HG02840 (cell line): ENCODE data around the gene NOSTRIN.

Experiments used
- ATAC-seq: cut with Tn5 transposase; IDR thresholded peaks from one replicate; pipeline ENCODE4 v1.9.1; 2021; ENCODE audit warnings: mild to moderate bottlenecking, moderate library complexity, moderate number of reproducible peaks; ENCODE audit not compliant: unreplicated experiment, low FRiP score

NOSTRIN gene

DNA sequence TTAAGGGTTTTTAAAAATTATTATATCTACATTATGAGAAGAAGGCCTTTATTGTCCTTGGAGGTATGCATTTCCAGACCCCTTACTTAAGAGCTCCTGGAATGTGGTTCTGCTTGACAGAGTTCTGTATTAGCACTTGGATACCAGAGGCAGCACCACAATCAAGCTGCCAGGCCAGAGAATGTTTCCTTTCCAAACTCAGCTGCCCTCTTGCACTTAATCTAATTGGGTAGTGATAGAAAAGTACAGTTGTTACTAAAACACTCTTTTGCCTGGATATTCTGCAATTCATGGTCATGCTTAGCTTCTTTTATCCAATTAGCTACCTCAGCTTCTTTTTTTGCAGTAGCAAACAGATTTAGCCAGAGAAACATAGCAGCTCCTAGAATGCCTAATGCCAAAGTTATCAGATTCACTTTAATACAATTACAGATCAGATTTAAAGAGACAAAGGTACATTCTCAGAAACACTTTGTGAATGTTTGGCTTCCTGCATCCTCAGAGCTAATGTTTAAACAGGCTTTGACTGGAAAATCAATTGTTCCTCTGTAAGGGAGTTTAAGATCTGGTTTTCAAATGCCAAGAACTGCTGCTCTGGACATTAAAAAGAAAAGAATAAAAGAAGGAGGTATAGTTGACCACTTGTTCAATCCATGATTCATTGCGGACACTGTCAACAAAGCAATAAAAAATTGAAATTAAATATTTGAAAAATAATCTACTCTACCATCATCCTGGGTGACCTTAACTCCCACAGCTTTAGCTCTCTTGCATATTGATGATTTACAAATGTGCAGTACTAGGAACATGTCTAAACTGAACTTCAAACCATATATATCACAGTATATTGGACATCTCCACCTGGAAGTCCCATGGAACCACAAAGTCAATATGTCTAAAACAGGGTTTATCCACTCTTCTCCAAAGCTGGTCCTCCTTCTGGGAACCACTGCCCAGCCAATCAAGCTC is 12.8 kb downstream of the NOSTRIN start:
- no peak for ATAC-seq

DNA sequence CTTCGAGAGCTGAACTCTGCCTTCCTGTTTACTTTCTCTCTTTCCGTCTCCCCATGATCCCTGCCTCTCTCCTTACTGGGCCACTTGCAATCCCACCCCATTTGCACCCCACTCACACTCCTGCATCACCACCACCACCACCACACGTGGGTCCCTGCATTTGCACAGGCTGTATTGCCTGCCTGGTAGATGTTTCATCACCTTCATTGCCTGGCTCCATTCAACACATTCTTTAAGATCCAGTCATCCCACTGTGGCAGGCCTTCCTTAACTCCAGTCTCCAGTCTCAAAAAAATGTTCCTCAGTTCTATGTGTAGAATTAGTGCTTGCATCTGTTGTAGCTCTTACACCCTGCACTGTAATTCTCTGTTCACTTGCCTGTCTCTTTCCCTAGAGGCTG is 13.9 kb downstream of the NOSTRIN start:
- no peak for ATAC-seq

DNA sequence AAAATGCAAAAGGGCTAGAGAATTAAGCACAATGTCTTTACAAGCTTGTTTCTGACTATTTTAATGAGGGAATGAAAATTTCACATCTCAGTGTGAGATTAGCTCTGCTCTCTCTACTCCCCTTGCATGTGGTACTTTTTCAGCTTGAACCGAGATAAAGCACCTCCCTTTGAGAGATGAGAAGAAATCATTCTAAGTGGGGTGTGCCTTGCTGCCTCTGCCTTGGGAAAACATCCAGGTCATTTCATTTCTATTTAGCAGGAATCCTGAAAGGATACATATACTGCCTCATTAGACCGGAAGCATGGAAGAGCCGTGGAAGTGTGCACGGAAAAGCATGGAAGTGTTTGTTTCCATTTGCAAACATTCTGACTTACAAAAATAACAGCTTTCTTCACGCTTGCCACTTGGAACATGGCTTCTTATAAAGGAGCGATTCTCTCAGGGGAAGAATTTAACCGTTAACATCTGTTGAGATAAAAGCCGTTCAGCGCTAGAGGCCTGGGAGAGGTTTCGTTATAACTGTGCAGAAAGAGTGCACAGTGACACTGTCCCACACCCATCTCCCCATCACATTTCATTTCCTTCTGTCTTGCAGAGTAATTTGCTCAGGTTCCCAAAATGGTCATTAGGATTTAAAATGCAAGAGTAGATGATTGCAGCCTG is 16.7 kb downstream of the NOSTRIN start:
- no peak for ATAC-seq

DNA sequence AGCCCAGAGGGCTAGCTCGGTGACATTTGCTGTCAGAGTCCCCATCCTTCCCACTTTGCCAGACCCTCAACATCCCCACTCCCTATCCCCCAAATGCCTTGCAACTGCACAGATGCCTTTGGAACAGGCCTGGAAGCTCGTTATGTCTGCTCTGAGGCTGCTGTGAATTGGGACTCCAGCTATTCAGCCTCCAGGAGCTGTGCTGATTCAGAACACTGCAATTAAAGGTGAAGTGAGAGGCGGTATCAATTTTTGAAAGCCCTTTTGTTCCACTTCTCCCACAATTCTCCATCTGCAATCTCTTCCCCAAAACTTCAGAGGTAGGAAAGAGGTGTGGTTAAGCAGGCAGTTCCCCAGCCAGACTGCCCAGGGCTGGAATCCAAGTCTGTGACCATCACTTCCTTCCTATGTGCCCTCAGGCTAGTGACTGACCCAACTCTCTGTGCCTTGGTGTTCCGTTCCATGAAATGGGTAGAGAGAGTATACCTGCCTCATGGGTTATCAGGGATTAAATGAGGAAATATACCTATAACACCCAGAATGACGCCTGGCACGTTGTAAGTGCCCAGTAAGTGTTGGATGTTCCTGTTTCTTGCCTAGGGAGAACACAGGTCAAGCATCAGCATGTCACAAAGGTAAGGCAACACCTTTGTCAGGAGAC is 17.5 kb downstream of the NOSTRIN start:
- no peak for ATAC-seq

DNA sequence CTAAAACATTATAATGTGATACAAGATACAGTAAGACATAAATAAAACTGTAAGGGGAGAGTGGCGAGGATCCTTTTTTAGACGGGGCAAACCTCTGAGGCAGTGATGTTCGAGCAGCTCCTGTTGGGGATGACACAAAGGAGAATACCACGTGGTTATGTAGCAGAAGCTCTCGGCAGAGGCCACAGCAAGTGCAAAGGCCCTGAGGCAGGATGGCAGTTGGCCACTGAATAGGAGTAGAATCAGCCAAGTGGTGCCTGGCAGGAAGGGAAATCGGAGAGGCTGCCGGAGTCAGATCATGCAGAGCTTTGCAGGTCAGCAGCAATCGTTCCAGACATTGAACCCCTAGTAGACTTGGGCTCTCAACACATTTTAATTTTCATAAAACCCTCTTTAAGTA is 19.1 kb downstream of the NOSTRIN start:
- ATAC-seq, result no peak

DNA sequence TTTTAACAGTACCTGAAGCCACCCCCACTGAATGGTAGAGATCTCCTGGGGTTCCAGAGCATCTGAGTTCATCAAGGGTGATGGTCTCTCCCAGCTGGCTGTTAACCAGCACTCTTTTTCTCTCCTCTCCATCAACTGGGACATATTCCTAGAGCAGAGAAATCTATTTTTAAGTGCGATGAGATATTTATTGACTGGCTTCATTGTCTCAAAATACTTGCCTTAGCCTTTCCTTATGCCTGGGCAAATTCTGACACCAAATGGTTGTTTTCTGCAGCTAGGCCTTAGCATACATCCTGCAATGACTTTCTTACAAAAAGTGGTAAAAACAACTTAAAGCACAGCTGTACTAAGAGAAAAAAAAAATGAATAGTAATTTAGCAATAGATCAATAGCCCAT is 19.6 kb downstream of the NOSTRIN start:
- ATAC-seq, result no peak

DNA sequence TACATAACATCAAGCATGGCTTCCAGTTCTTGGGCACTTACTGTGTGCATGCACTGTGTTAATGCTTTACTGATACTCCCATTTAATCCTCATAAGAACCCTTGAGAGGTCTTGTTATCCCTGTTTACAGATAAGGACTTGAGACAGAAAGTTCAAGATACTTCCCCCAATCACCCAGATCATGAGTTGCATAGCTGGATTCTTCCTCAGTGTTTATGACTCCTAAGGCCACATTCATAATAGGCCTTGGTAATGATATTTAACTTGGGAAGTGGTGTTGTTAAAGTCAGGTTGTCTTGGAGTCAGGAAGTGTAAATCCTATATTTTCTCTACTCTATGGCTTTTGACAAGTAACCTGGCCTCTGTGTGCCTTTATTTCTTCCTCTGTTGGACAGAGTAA is 22.7 kb downstream of the NOSTRIN start:
- ATAC-seq, result no peak

DNA sequence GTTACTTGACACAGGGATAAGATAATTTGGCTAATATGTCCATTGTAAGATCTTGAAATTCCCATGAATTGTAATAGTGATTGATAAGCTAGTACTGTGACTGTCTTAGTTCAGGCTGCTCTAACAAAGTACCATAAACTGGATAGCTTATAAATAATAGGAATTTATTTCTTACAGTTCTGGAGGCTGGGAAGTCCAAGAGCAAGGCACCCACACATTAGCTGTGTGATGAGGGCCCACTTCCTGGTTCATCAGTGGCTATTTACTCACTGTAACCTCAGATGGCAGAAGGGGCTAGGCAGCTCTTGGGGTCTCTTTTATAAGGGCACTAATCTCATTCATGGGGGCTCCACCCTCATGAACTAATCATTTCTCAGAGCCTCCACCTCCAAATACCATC is 28.5 kb downstream of the NOSTRIN start:
- ATAC-seq, result no peak

DNA sequence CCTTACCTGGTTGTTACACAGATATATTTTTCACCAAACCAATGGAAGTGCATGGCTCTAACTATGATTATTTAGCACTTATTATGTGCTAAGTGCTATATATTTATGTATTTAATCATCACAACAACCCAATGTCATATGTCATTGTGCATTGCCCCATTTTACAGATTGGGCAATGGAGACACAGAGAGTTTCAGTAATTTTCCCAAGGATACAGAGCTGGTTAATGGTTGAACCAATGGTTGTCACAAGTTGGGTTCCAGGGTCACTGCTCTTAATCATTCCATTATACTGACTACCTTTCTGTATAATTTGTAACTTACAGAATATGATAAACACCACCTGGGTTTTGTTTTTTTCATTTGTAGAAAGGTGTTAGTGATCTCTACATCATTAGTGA is 29.2 kb downstream of the NOSTRIN start:
- no peak for ATAC-seq

DNA sequence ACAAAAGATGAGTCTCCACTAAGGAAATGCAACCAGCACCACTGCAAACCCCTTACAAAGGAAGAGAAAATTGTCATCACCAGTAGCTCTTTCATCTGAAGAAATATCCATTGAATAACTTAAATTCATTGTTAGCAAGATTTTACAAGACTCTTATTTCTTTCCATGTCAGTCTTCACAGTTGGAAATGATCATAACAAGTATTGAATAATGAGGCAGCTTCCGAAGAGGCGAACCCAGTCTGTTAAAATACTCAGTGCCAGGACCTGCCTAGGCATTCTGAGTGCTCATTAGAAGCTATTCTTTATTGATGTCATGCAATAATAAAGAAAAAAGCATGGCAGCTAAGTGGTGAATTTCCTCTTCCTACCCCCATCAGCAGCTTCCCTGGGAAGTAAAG is 33.5 kb downstream of the NOSTRIN start:
- no peak for ATAC-seq

DNA sequence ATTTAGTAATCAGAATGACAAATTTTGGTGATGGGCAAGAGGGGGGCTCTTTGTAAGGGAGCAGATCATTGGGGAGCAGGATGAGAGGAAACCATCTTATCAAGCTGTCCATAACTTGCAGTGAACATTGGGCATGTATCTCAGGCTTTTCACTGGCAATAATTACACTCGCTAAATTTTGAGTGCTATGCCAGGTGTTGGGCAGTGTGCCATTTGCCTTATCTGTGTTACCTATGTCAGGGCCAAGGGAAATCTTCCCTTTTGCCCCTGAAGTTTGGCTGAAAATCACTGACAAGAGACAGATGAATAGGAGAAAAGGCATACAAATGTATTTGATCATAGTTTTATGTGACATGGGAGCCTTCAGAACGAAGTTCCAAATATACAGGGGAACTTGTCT is 39.0 kb downstream of the NOSTRIN start:
- ATAC-seq, result no peak

DNA sequence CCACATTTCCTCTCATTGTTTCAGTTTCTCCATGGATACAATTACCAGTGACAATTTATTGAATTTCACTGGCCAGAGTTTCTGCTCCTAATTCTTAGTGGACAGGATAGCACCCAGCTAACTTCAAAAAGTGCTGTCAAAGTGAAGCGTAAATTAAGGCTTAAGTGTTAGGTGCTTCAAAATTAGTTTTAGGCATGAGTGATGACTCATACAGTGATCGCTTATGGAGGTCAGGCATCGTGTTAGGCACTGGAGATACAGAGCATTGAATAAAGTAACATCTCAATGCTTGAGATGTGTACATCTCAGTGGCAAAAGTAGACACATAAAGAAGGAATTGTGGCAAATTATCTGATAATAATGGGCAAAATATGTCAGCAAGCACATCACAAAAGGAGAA is 40.8 kb downstream of the NOSTRIN start:
- ATAC-seq, result no peak

DNA sequence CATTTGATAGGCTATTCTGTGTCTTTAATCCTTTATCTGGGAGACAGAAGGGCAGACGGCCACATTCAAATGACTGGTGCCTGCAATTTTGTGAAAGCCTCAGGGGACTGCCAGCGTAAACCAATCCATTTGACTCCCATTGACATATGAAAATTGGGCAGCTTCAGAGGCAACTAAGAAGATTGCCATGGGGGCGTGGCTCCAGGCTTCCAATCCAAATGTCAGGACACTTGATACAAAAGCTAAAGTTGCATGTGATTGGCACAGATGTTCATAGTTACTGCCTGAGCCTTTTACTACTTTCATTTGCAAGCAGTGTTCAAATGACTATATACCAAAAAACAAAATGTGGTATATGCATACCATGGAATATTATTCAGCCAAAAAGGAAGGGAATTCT is 45.8 kb downstream of the NOSTRIN start:
- no peak for ATAC-seq

DNA sequence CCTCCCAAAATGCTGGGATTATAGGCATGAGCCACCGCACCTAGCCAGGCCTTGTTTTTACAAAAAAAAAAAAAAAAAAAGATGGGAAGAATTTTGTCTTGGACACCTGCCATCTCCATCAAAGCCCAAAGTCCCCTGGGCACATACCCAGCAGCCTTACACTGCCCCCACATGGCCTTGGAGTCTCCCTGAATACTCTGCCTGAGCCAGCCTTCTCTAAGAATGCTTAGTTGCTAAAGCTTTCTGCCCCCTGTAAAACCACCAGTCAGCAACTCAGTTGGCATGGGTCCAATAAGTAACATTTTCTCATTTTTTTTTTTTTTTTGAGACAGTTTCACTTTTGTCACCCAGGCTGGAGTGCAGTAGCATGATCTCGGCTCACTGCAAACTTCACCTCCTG is 47.2 kb downstream of the NOSTRIN start:
- no peak for ATAC-seq

DNA sequence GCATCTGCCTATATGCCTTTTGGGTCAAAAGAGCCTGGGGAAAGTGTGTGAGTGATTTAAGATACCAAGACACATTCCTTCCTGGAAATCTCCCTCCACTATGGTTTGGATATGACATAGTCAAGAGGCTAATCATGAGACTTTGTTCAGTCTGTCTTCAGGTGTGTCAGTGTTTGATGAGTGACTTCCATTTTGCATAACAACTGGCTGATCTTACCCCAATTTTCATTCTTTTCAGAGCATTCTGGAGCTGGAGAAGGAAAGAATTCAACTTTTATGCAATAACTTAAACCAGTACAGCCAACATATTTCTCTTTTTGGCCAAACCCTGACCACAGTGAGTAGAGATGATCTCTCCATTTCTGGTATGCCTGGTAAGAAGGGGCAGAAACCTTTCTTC is 48.4 kb downstream of the NOSTRIN start:
- no peak for ATAC-seq

DNA sequence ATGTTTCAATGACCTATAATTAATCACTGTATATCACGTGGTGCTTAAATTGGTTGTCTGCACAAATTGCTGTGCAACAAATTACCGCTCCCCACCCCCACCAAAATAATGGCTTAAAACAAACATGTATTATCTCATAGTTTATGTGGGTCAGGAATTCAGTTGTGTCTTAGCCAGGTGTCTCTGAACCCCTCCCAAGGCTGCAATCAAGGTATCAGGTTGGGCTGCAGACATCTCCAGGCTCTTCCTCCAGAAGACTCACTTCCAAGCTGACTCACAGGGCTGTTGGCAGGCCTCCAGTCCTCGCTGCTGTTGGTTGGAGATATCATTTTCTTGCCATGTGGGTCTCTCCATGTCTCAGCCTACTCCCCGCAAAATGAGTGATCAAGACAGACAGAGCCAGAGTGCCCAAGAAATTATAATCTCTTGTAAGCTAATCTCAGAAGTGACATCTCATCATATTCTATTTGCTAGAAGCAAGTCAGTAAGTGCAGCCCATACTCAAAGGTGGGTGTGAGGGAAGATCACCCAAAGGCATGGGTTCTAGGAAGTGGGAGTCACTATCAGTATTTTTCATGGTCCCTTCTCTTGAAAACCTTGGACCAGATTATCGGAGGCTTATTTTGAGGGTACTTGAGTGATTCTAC is 49.4 kb downstream of the NOSTRIN start:
- no peak for ATAC-seq

DNA sequence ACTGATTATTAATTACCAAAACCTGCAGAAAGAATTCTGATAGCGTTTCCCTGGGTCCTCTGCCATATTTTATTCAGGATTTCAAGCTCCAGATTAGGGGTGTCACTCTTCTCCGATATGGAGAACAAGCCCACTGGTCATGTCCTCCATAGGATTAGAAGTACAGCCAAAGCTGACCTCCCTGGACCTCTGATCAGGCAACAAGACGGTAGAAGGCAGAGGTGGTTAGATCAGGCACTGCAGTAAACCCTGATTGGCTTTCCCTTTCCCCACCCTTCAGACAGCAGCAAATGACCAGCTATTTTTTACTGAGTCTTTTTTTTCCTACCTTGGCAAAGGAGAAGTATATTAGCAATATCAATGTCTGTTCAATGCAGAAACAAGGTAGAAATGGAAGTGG is 50.0 kb downstream of the NOSTRIN start:
- no peak for ATAC-seq

DNA sequence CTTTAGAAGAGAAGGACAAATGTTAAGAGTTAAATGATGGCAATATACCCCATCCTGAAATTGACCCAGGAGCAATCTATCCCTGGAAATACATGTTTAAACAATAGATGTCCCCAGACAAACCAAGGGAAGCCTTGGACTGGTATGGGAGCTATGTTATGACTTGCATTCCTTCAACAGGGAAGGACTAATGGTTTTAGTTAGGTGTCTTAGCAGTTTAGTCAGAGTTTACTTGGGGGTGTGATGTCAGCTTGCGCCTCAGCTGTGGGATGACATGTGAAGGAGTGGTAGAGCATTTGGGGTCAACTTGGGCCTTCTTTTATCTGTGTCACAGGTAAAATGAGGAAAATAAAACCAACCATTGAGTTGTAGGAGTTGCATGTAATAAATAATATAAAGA is 51.0 kb downstream of the NOSTRIN start:
- ATAC-seq, result no peak

DNA sequence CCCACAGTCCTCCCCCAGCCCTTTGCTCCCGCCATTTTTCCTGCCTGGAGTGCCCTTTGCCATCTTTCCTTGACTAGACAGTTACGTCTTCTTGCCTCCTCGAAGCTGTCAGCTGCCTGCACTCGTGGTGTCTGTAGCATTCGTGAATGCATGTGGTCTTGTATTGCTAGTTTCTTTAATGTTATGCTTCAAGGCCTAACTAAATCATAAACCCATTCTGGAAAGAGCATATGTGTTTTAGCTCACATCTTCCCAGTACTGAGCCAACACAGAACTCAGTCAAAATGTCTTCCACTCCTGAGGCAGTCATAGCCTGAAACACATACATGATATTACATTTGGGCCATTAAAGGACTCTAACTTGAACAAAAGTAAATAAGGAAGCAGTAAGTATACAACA is 52.2 kb downstream of the NOSTRIN start:
- no peak for ATAC-seq

DNA sequence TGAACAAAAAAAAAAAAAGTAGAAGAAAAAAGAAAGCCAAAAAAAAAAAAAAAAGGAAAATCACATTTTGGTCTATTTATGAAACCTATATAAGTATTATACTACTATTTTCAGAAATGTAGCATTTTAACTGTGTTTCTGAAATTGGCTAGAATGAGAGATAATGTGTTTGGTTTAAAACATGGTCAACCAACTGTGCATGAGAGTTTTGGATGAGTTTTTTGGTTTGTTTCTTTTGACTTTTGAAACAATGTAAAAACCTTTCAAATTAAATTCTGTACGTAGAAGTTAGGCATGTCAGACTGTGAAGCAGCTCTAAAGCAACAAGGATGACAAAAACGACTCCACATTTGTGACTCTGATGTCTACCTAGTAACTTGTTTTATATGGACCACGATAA is 53.2 kb downstream of the NOSTRIN start:
- ATAC-seq, result no peak

DNA sequence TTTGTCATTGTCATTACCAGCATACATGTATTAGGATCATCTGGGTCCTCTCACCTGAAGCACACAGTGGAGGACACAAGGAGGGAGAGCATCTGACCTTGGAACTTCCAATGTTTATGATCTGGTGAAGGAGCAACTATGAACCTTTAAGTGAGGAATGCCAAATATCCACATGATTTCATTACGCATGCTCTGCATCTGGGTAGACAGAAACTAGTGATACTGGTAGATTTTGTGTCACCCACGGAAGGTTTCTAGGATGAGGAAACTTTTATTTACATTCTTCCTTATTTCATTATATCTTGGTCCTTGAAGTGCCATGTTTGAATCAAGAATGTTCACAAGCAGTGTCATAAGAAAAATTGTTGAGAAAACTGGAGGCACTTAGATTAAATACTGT is 55.7 kb downstream of the NOSTRIN start:
- ATAC-seq, result no peak
